ENCODE results near the gene SESN2. TPM values are rescaled to one million over a fixed set of nuclear protein-coding genes. Genes with fewer than 3 reads are reported as not detected.

The SESN2 gene
- total and polyA plus RNA-seq, 2 experiments from 2014 or later = 34.3 to 57.8 TPM

DNA sequence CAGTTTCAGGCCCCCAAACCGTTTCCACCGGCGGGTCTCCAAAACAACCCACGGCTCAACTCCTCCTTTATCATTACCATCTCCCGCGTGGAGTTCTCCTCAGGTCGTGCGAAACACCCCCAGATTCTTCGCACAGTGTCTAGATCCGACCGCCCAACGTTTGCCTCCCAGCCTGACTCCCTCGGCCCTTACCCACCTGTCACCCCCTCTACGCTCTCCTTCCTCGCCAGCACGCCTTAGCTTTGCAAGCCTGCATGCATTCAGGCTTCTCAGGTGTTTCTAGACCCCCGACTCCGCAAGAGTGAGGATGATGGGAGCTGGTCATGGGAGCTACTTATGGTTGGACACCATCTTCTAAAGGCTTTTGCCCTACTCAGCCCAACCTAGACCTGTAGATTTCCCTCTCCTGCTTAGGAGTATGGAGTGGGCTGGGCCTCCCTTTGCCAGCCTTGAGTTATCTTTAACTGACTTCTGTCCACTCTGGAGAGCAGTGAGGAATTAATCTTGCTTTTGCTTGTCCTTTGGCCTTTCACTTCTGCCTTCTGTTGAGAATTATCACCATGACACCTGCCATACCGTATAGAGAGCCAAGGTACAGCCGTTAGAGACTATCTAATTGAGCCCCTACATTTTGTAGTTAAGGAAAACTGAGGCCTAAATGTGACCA, 22.5 kb upstream of the SESN2 start:
- peak overlapping the region; percentile 96 for H2AFZ ChIP-seq
- H3K9me2 ChIP-seq (ENCODE audit: insufficient read depth) = no peaks in the 10 kb centered on the region
- H3K36me3 ChIP-seq (ENCODE audit: low read depth) = no peaks in the 10 kb centered on the region
- 11 to 12% methylated on average over 20 of the region's 20 CpGs for WGBS, 2 experiments (ENCODE audit: low coverage in 1 of 2, low lambda C conversion rate in 2 of 2, missing lambda C conversion rate in 2 of 2)
- H3K4me1 ChIP-seq (ENCODE audit: insufficient read depth) = 0 out of 2 replicates have a peak, but pooled peaks cover 11% of the 10 kb centered on the region
- H3K4me2 ChIP-seq (ENCODE audit: unreplicated experiment) = peak overlapping the region; percentile 93
- H3K27ac ChIP-seq = peak overlapping the region; percentile 88
- H3K9ac ChIP-seq = peak overlapping the region; percentile 94
- peaks cover 25% of the 10 kb centered on the region; the same call in 1 of the 2 replicates for H3F3A ChIP-seq (ENCODE audit: insufficient read depth)
- no peak for TF ChIP-seq EZH2phosphoT487 (IDR thresholded peaks at IDR 0.05; ENCODE audit: insufficient read depth, low read depth)
- TF ChIP-seq EZH2 (IDR thresholded peaks at IDR 0.05; ENCODE audit: insufficient read depth, poor library complexity, severe bottlenecking) = no peak
- DNase-seq = peak; percentile 25
- H3K79me2 ChIP-seq (ENCODE audit: insufficient read depth) = peaks cover 40% of the 10 kb centered on the region
- H3K4me3 ChIP-seq = peak overlapping the region; percentile 89
- in situ Hi-C loops (cut with MboI) = no loop called here
- no peaks in the 10 kb centered on the region for H4K20me1 ChIP-seq (ENCODE audit: insufficient read depth)
- no peaks in the 10 kb centered on the region for H3K27me3 ChIP-seq (replicated peaks; ENCODE audit: insufficient read depth)
- H3K9me3 ChIP-seq (ENCODE audit: low read depth) = no peaks in the 10 kb centered on the region

DNA sequence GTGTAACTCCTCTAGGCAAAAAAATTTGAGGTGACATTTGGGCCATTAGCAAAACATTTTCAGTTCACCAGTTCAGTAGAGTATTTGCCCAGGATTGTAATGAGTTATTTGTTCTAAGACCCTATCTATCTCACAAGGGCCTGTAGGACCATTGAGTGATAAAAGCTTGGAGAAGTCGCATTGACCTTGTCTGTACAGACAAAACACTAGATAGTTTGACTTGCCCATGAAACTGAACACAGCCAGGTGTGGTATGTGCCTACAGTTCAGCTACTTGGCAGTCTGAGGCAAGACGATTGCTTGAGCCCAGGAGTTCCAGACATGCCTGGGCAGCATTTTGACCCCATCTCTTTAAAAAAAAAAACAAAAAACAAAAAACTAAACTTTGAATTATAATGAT, 20.3 kb upstream of the SESN2 start:
- H3K27ac ChIP-seq = no peak overlapping the region
- no peak overlapping the region for H3K9ac ChIP-seq
- no peaks in the 10 kb centered on the region for H3K27me3 ChIP-seq (replicated peaks; ENCODE audit: insufficient read depth)
- 0 out of 2 replicates have a peak, but pooled peaks cover 8% of the 10 kb centered on the region for H3K4me1 ChIP-seq (ENCODE audit: insufficient read depth)
- no peaks in the 10 kb centered on the region for H4K20me1 ChIP-seq (ENCODE audit: insufficient read depth)
- no peaks in the 10 kb centered on the region for H3K9me3 ChIP-seq (ENCODE audit: low read depth)
- in situ Hi-C loops (cut with MboI) = no loop called here
- no peak for DNase-seq
- H3K79me2 ChIP-seq (ENCODE audit: insufficient read depth) = peaks cover 24% of the 10 kb centered on the region
- TF ChIP-seq EZH2 (IDR thresholded peaks at IDR 0.05; ENCODE audit: insufficient read depth, poor library complexity, severe bottlenecking) (no peak), EZH2phosphoT487 (IDR thresholded peaks at IDR 0.05; ENCODE audit: insufficient read depth, low read depth) (no peak)
- WGBS, 2 experiments (ENCODE audit: low coverage in 1 of 2, low lambda C conversion rate in 2 of 2, missing lambda C conversion rate in 2 of 2) = 60 to 87% methylated on average over 2 of the region's 2 CpGs
- no peak overlapping the region for H2AFZ ChIP-seq
- no peaks in the 10 kb centered on the region for H3K36me3 ChIP-seq (ENCODE audit: low read depth)
- H3F3A ChIP-seq (ENCODE audit: insufficient read depth) = peaks cover 29% of the 10 kb centered on the region; the same call in 1 of the 2 replicates
- no peak overlapping the region for H3K4me2 ChIP-seq (ENCODE audit: unreplicated experiment)
- H3K4me3 ChIP-seq = no peak overlapping the region
- no peaks in the 10 kb centered on the region for H3K9me2 ChIP-seq (ENCODE audit: insufficient read depth)

DNA sequence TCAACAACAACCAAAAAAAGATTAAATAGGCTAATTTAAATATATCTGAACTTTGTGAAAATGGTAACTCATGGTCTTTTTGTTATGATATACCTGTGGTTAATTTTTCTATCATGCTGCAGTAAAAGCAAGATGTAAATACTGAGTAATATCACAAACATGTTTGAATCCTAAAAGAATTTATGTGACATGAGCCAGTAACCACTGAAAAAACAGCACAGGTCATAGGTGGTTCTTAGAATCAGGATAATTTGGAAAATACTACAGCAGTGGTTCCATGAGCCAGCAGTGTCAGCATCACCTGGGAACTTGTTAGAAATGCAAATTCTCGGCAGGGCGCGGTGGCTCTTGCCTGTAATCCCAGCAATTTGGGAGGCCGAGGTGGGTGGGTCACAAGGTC, 19.3 kb upstream of the SESN2 start:
- Histone ChIP-seq H3K27me3 (replicated peaks; ENCODE audit: insufficient read depth) (no peaks in the 10 kb centered on the region), H3K9ac (no peak overlapping the region), H3K36me3 (ENCODE audit: low read depth) (no peaks in the 10 kb centered on the region), H2AFZ (no peak overlapping the region), H3K4me1 (ENCODE audit: insufficient read depth) (0 out of 2 replicates have a peak, but pooled peaks cover 5% of the 10 kb centered on the region), H4K20me1 (ENCODE audit: insufficient read depth) (no peaks in the 10 kb centered on the region), H3K9me3 (ENCODE audit: low read depth) (no peaks in the 10 kb centered on the region), H3F3A (ENCODE audit: insufficient read depth) (peaks cover 29% of the 10 kb centered on the region; the same call in 1 of the 2 replicates), H3K4me3 (no peak overlapping the region), H3K27ac (no peak overlapping the region), H3K4me2 (ENCODE audit: unreplicated experiment) (no peak overlapping the region), H3K9me2 (ENCODE audit: insufficient read depth) (no peaks in the 10 kb centered on the region), H3K79me2 (ENCODE audit: insufficient read depth) (peaks cover 24% of the 10 kb centered on the region)
- in situ Hi-C loops (cut with MboI) = no loop called here
- DNase-seq = no peak
- TF ChIP-seq EZH2 (IDR thresholded peaks at IDR 0.05; ENCODE audit: insufficient read depth, poor library complexity, severe bottlenecking) (no peak), EZH2phosphoT487 (IDR thresholded peaks at IDR 0.05; ENCODE audit: insufficient read depth, low read depth) (no peak)
- WGBS, 2 experiments (ENCODE audit: low coverage in 1 of 2, low lambda C conversion rate in 2 of 2, missing lambda C conversion rate in 2 of 2) = 100% methylated on average over 4 of the region's 4 CpGs

DNA sequence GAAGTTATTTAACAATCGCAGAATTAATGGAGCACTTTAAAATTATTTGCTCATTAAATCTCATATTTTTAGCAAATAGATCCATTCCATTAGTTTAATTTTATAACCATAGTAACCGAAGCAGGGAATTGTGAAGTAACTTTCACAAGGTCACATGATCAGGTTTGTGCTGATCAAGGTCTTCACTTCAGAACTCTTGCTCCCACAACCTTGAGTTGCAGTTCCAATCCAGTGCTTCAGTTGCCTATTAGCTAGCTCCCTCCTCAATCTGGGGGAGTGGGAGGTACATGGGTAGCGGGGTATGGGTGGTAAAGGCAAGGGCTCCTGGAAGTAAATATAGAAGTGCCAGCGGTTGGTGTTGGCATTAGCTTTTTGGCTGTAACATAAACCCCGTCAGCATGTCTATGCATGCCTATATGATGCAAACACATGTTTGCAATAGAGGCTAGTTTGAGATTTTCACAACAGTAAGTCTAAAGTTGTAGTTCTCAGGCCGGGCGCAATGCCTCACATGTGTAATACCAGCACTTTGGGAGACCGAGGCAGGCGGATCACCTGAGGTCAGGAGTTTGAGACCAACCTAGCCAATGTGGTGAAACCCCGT, 17.6 kb upstream of the SESN2 start:
- DNase-seq = no peak
- TF ChIP-seq EZH2 (IDR thresholded peaks at IDR 0.05; ENCODE audit: insufficient read depth, poor library complexity, severe bottlenecking) (no peak), EZH2phosphoT487 (IDR thresholded peaks at IDR 0.05; ENCODE audit: insufficient read depth, low read depth) (no peak)
- peaks cover 29% of the 10 kb centered on the region; the same call in 1 of the 2 replicates for H3F3A ChIP-seq (ENCODE audit: insufficient read depth)
- whole genome bisulfite sequencing, 2 experiments (ENCODE audit: low coverage in 1 of 2, low lambda C conversion rate in 2 of 2, missing lambda C conversion rate in 2 of 2) = 89 to 92% methylated on average over 10 of the region's 10 CpGs
- H3K36me3 ChIP-seq (ENCODE audit: low read depth) = no peaks in the 10 kb centered on the region
- H3K9me2 ChIP-seq (ENCODE audit: insufficient read depth) = no peaks in the 10 kb centered on the region
- no peak overlapping the region for H3K4me3 ChIP-seq
- no peaks in the 10 kb centered on the region for H3K27me3 ChIP-seq (replicated peaks; ENCODE audit: insufficient read depth)
- no peaks in the 10 kb centered on the region for H4K20me1 ChIP-seq (ENCODE audit: insufficient read depth)
- no peak overlapping the region for H3K9ac ChIP-seq
- no peaks in the 10 kb centered on the region for H3K9me3 ChIP-seq (ENCODE audit: low read depth)
- no peak overlapping the region for H3K27ac ChIP-seq
- no peak overlapping the region for H3K4me2 ChIP-seq (ENCODE audit: unreplicated experiment)
- in situ Hi-C loops (cut with MboI) = no loop called here
- peaks cover 16% of the 10 kb centered on the region for H3K79me2 ChIP-seq (ENCODE audit: insufficient read depth)
- H3K4me1 ChIP-seq (ENCODE audit: insufficient read depth) = 0 out of 2 replicates have a peak, but pooled peaks cover 4% of the 10 kb centered on the region
- H2AFZ ChIP-seq = no peak overlapping the region
